ENCODE data around the gene CCDC183. TPM values are rescaled to one million over a fixed set of nuclear protein-coding genes. Genes with fewer than 3 reads are reported as not detected.

Gene CCDC183
- total RNA-seq, 1 experiment from 2014 or later, result 3.6 TPM

DNA sequence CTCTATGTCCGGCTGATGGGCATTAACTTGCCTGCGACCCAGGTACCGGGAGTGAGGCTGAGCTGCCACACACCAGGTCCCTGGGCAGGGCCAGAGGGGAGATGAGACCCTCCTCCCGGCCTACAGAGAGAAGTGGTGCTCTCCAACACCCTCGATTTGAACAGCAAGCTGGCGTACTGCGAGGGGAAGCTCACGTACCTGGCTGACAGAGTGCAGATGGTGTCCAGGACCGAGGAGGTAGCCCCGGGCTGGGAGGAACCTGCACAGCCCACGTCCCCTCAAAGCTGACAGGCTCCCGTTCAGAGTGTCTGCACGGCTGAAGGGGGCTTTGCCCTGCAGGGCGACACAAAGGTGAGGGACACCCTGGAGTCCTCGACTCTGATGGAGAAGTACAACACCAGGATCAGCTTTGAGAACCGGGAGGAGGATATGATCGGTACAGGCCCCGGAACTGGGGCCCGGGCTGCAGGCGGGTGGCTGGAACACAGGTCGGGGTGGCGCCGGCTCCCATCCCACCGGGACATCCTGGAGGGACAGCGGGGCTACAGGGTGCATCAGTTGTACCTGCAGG is 10.6 kb downstream of the CCDC183 start:
- POLR2A ChIA-PET (ENCODE audit: unreplicated experiment), result interaction anchor here (0.6 to 0.7 kb wide), 3 partner anchors 130 to 280 kb away, joined by 4 to 5 read pairs (median 4); no protein-coding TSS in a partner anchor
- Histone ChIP-seq H3K4me2 (peak overlapping the region; percentile 97), H3K79me2 (ENCODE audit: low read depth) (peaks cover 32% of the 10 kb centered on the region), H3K4me1 (replicated peaks; ENCODE audit: insufficient read depth) (peaks cover 20% of the 10 kb centered on the region), H3K9me2 (ENCODE audit: insufficient read depth) (no peaks in the 10 kb centered on the region), H3F3A (ENCODE audit: insufficient read depth, low read depth) (peaks cover 7% of the 10 kb centered on the region), H3K9me3 (ENCODE audit: insufficient read depth, low read depth) (no peaks in the 10 kb centered on the region), H3K36me3 (ENCODE audit: low read depth) (peaks cover 5% of the 10 kb centered on the region; the same call in 1 of the 2 replicates), H3K4me3 (peak overlapping the region; percentile 96), H3K27me3 (ENCODE audit: insufficient read depth, low read depth) (no peaks in the 10 kb centered on the region), H3K27ac (no peak overlapping the region), H2AFZ (peak overlapping the region; percentile 99; the same call in 1 of the 2 replicates), H4K20me1 (ENCODE audit: insufficient read depth) (peaks cover 10% of the 10 kb centered on the region; the same call in 1 of the 2 replicates)
- no peak for DNase-seq
- TF ChIP-seq, protein P1, sequence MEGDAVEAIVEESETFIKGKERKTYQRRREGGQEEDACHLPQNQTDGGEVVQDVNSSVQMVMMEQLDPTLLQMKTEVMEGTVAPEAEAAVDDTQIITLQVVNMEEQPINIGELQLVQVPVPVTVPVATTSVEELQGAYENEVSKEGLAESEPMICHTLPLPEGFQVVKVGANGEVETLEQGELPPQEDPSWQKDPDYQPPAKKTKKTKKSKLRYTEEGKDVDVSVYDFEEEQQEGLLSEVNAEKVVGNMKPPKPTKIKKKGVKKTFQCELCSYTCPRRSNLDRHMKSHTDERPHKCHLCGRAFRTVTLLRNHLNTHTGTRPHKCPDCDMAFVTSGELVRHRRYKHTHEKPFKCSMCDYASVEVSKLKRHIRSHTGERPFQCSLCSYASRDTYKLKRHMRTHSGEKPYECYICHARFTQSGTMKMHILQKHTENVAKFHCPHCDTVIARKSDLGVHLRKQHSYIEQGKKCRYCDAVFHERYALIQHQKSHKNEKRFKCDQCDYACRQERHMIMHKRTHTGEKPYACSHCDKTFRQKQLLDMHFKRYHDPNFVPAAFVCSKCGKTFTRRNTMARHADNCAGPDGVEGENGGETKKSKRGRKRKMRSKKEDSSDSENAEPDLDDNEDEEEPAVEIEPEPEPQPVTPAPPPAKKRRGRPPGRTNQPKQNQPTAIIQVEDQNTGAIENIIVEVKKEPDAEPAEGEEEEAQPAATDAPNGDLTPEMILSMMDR (conservative IDR thresholded peaks at IDR 0.05), result no peak
- intact Hi-C loops (cut with micrococcal nuclease; ENCODE audit: unreplicated experiment), result no loop called here
- BruUV-seq (replicated peaks), result no TSS peak
- CTCF ChIA-PET, result no interaction called here

DNA sequence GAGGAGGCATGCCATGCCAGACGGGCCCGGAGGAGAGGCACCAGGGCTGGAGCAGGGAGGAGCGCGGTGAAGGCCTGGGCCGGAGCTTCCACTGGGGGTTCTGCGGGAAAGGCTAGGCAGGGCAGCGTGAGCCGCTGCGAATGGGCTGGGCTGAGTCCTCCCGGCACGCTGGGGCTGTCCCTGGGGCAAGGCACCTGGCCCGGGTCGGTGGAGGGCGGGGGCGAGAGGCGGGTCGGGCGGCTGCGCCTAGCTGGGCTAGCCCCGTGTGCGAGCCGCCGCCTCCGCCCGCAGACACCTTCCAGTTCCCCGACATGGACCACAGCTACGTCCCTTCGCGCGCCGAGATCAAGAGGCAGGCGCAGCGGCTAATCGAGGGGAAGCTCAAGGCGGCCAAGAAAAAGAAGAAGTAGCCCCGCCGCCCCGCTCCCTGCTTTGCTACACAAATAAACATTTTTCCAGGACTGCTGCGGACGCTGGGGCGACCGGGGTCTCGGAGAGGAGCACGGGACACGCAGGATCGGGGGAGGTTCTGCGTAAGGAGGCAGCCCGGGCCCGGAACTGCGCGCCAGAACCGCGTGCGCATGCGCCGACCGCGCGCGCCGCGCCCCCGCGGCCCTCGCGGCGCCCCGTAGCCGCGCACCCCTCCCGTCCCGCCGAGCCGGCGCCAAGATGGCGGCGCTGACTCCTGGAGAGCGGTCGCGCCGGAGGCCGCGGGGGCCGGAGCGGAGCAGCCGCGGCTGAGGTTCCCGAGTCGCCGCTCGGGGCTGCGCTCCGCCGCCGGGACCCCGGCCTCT is 11.3 kb downstream of the CCDC183 start, which contains the start of gene RABL6:
RABL6 (plus strand) TSS at position 668 of the 794 bp plus-strand sequence. CDS start 249 bp downstream, outside the sequence.
- no peaks in the 10 kb centered on the region for H3F3A ChIP-seq (ENCODE audit: insufficient read depth, low read depth)
- no peaks in the 10 kb centered on the region for H3K27me3 ChIP-seq (ENCODE audit: insufficient read depth, low read depth)
- DNase-seq, result peak in 1 of 2 experiments; percentile 84
- H3K36me3 ChIP-seq (ENCODE audit: low read depth), result peaks cover 5% of the 10 kb centered on the region; the same call in 1 of the 2 replicates
- H3K4me2 ChIP-seq, result peak within 1 kb of the TSS; percentile 97
- BruUV-seq (replicated peaks), result TSS peak; percentile 57
- POLR2A ChIA-PET (ENCODE audit: unreplicated experiment), result interaction anchor here (0.5 to 0.7 kb wide), 4 partner anchors 15 to 279 kb away, joined by 3 to 5 read pairs (median 4); no protein-coding TSS in a partner anchor
- peaks cover 32% of the 10 kb centered on the region for H3K79me2 ChIP-seq (ENCODE audit: low read depth)
- H3K4me3 ChIP-seq, result peak within 1 kb of the TSS; percentile 96
- H3K27ac ChIP-seq, result 0 out of 2 replicates have a peak within 1 kb of the TSS, but pooled peaks have one; percentile 19
- H3K9me2 ChIP-seq (ENCODE audit: insufficient read depth), result no peaks in the 10 kb centered on the region
- H3K9me3 ChIP-seq (ENCODE audit: insufficient read depth, low read depth), result no peaks in the 10 kb centered on the region
- peaks cover 10% of the 10 kb centered on the region; the same call in 1 of the 2 replicates for H4K20me1 ChIP-seq (ENCODE audit: insufficient read depth)
- CTCF ChIA-PET, result interaction anchor here (0.6 kb wide), 1 partner anchor 35 kb away, joined by 9 read pairs; no protein-coding TSS in a partner anchor
- no peak for TF ChIP-seq EZH2 (IDR thresholded peaks at IDR 0.05; ENCODE audit: low read depth)
- TF ChIP-seq, protein P1 (conservative IDR thresholded peaks at IDR 0.05), result no peak
- H3K4me1 ChIP-seq (replicated peaks; ENCODE audit: insufficient read depth), result peaks cover 19% of the 10 kb centered on the region
- H2AFZ ChIP-seq, result peak within 1 kb of the TSS; percentile 99
- intact Hi-C loops (cut with micrococcal nuclease; ENCODE audit: unreplicated experiment), result no loop called here

DNA sequence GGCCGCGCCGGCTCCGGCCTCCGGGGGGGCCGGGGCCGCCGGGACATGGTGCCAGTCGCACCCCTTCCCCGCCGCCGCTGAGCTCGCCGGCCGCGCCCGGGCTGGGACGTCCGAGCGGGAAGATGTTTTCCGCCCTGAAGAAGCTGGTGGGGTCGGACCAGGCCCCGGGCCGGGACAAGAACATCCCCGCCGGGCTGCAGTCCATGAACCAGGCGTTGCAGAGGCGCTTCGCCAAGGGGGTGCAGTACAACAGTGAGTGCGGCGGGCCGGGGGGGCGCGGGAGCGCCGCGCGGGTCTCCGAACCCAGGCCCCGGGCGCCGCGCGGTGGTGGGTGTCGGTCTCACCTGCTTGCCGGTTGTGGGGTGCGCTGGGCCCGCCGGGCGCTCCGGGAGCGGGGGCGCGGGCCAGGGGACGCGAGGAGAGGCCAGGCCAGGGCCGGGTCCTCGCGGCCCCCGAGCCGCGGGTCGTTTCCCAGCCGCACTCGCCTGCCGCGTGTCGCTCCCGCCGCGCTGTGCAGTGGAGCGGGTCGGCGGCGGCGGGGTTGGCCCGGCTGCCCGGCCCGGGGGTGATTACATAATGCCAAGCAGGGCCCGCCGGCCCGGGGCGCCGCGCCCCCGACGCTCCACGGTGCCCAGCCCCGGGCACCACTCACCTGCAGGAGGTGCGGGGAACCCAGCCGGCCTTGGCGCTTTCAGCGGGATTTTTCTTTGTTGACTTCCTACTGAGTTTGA is 12.1 kb downstream of the CCDC183 start:
- peak overlapping the region; percentile 96 for H3K4me2 ChIP-seq
- POLR2A ChIA-PET (ENCODE audit: unreplicated experiment), result interaction anchor here (0.5 to 0.6 kb wide), 2 partner anchors 16 to 30 kb away, joined by 3 to 5 read pairs; no protein-coding TSS in a partner anchor
- peaks cover 37% of the 10 kb centered on the region for H3K79me2 ChIP-seq (ENCODE audit: low read depth)
- CTCF ChIA-PET, result interaction anchor here (0.6 kb wide), 2 partner anchors 34 to 226 kb away, joined by 5 to 9 read pairs; no protein-coding TSS in a partner anchor
- TF ChIP-seq, protein P1 (conservative IDR thresholded peaks at IDR 0.05), result no peak
- no peak for TF ChIP-seq EZH2 (IDR thresholded peaks at IDR 0.05; ENCODE audit: low read depth)
- peaks cover 19% of the 10 kb centered on the region for H3K4me1 ChIP-seq (replicated peaks; ENCODE audit: insufficient read depth)
- intact Hi-C loops (cut with micrococcal nuclease; ENCODE audit: unreplicated experiment), result no loop called here
- peak overlapping the region; percentile 81 for H2AFZ ChIP-seq
- DNase-seq, result peak in 1 of 2 experiments; percentile 37
- H3K27ac ChIP-seq, result no peak overlapping the region
- peak overlapping the region; percentile 96 for H3K4me3 ChIP-seq
- BruUV-seq (replicated peaks), result no TSS peak
- peaks cover 10% of the 10 kb centered on the region; the same call in 1 of the 2 replicates for H4K20me1 ChIP-seq (ENCODE audit: insufficient read depth)
- no peaks in the 10 kb centered on the region for H3F3A ChIP-seq (ENCODE audit: insufficient read depth, low read depth)
- H3K27me3 ChIP-seq (ENCODE audit: insufficient read depth, low read depth), result no peaks in the 10 kb centered on the region
- H3K9me2 ChIP-seq (ENCODE audit: insufficient read depth), result no peaks in the 10 kb centered on the region
- peaks cover 5% of the 10 kb centered on the region; the same call in 1 of the 2 replicates for H3K36me3 ChIP-seq (ENCODE audit: low read depth)
- no peaks in the 10 kb centered on the region for H3K9me3 ChIP-seq (ENCODE audit: insufficient read depth, low read depth)
